Right forelimb (tissue), 1 donor: ENCODE measurements around the gene CENPU.
A peak's percentile ranks its signal among the peaks of the same experiment; 100 is the strongest.
"Not testable (repeated sequence)": the region's sequence is repeated elsewhere in the genome, so short reads cannot be mapped to it uniquely, and the experiment has no call there.

ENCODE experiments used
- DNase-seq: peaks from one replicate; pipeline ENCODE4 v3.0.0-alpha.2; 2018

CENPU gene

GRCh38 chr4:184733654-184734524, at the start of gene CENPU:
TSS of gene CENPU (minus strand) at chr4:184734096. CDS start at chr4:184734062, 34 bp downstream.
- DNase-seq: peak; percentile 99

- DNase-seq: no peak
These were observed 49.0 kb upstream of the CENPU start for GRCh38 chr4:184782731-184783373.

GRCh38 chr4:184779160-184779559, 45.3 kb upstream of the CENPU start:
- not testable (repeated sequence) for DNase-seq

- no peak for DNase-seq
These were observed 44.4 kb upstream of the CENPU start for GRCh38 chr4:184778325-184778724.

- no peak for DNase-seq
These were observed 42.9 kb upstream of the CENPU start for GRCh38 chr4:184776821-184777220.

GRCh38 chr4:184775854-184776555, 42.1 kb upstream of the CENPU start:
- no peak for DNase-seq

GRCh38 chr4:184774152-184774551, 40.3 kb upstream of the CENPU start:
- no peak for DNase-seq

GRCh38 chr4:184771416-184771815, 37.5 kb upstream of the CENPU start:
- no peak for DNase-seq

GRCh38 chr4:184769141-184769765, 35.4 kb upstream of the CENPU start:
- no peak for DNase-seq

- no peak for DNase-seq
These were observed 34.4 kb upstream of the CENPU start for GRCh38 chr4:184768296-184768695.

GRCh38 chr4:184766446-184766845, 32.5 kb upstream of the CENPU start:
- DNase-seq: no peak

GRCh38 chr4:184765473-184766340, 31.8 kb upstream of the CENPU start:
- DNase-seq: no peak

GRCh38 chr4:184764601-184765000, 30.7 kb upstream of the CENPU start:
- no peak for DNase-seq

GRCh38 chr4:184763150-184763780, 29.4 kb upstream of the CENPU start:
- peak; percentile 76 for DNase-seq

GRCh38 chr4:184762100-184762499, 28.2 kb upstream of the CENPU start:
- DNase-seq: no peak

- DNase-seq: no peak
These were observed 26.8 kb upstream of the CENPU start for GRCh38 chr4:184760681-184761080.

- DNase-seq: no peak
These were observed 23.9 kb upstream of the CENPU start for GRCh38 chr4:184757810-184758209.

- no peak for DNase-seq
These were observed 22.5 kb upstream of the CENPU start for GRCh38 chr4:184756399-184756798.

GRCh38 chr4:184755278-184755677, 21.4 kb upstream of the CENPU start:
- no peak for DNase-seq

- DNase-seq: no peak
These were observed 18.8 kb upstream of the CENPU start for GRCh38 chr4:184752496-184753275.

- no peak for DNase-seq
These were observed 17.7 kb upstream of the CENPU start for GRCh38 chr4:184751585-184751956.
